Fibroblast of skin of left biceps (primary cell): Measurements from ENCODE around the gene CDH4.
A peak's percentile ranks its signal among the peaks of the same experiment; 100 is the strongest.

Source experiments
- DNase-seq, 2 experiments: peaks; one replicate each; pipeline ENCODE4 v3.0.0-alpha.2; 2013; ENCODE audit warnings: low read depth in 2 of 2

The CDH4 gene

GRCh38 chr20:61251529-61252393, at the start of gene CDH4:
TSS of gene CDH4 (plus strand) at chr20:61252261.
- no peak for DNase-seq

- no peak for DNase-seq
Observed at GRCh38 chr20:61203320-61203719, 48.7 kb upstream of the CDH4 start.

GRCh38 chr20:61204206-61204605, 47.9 kb upstream of the CDH4 start:
- no peak for DNase-seq

- DNase-seq = no peak
Observed at GRCh38 chr20:61205769-61206168, 46.3 kb upstream of the CDH4 start.

- DNase-seq = no peak
Observed at GRCh38 chr20:61210862-61211261, 41.2 kb upstream of the CDH4 start.

- DNase-seq = no peak
Observed at GRCh38 chr20:61217848-61218247, 34.2 kb upstream of the CDH4 start.

- peak; percentile 77 to 81 for DNase-seq
Observed at GRCh38 chr20:61219021-61219431, 33.0 kb upstream of the CDH4 start.

GRCh38 chr20:61220131-61220530, 31.9 kb upstream of the CDH4 start:
- DNase-seq = no peak

GRCh38 chr20:61220626-61221325, 31.3 kb upstream of the CDH4 start:
- no peak for DNase-seq

- no peak for DNase-seq
Observed at GRCh38 chr20:61222699-61223098, 29.4 kb upstream of the CDH4 start.

GRCh38 chr20:61223121-61223520, 28.9 kb upstream of the CDH4 start:
- DNase-seq = no peak

GRCh38 chr20:61230166-61230565, 21.9 kb upstream of the CDH4 start:
- DNase-seq = no peak

- DNase-seq = no peak
Observed at GRCh38 chr20:61233590-61233989, 18.5 kb upstream of the CDH4 start.

GRCh38 chr20:61234224-61234890, 17.7 kb upstream of the CDH4 start:
- DNase-seq = no peak

GRCh38 chr20:61236713-61237112, 15.3 kb upstream of the CDH4 start:
- DNase-seq = no peak

- no peak for DNase-seq
Observed at GRCh38 chr20:61238813-61239212, 13.2 kb upstream of the CDH4 start.

- no peak for DNase-seq
Observed at GRCh38 chr20:61240814-61241213, 11.2 kb upstream of the CDH4 start.

GRCh38 chr20:61244213-61244612, 7.8 kb upstream of the CDH4 start:
- DNase-seq = no peak

GRCh38 chr20:61246269-61246668, 5.8 kb upstream of the CDH4 start:
- DNase-seq = no peak

GRCh38 chr20:61249626-61250025, 2.4 kb upstream of the CDH4 start:
- DNase-seq = no peak

- no peak for DNase-seq
Observed at GRCh38 chr20:61252601-61253263, 671 bp downstream of the CDH4 start.

GRCh38 chr20:61253264-61253639, 1.2 kb downstream of the CDH4 start:
- DNase-seq = no peak
